HEK293 (cell line): ENCODE data around the gene FAN1.

Experiments
- GLI2 ChIP-seq: fragments of 450-650 bp; formaldehyde crosslinking; IDR thresholded peaks from 2 replicates; pipeline ENCODE4; 2017; ENCODE audit warnings: missing biosample characterization, missing genetic modification characterization, low read depth, borderline replicate concordance
- HOXA7 ChIP-seq: sonication (generic); formaldehyde crosslinking; IDR thresholded peaks from 2 replicates; pipeline ENCODE4 v1.8.1; 2022; ENCODE audit warnings: missing genetic modification reagents, borderline replicate concordance
- IKZF3 ChIP-seq: fragments of 450-650 bp; IDR thresholded peaks from 2 replicates; pipeline ENCODE4 v1.5.0; 2018; ENCODE audit warnings: missing biosample characterization, mild to moderate bottlenecking, missing genetic modification characterization, moderate library complexity
- KLF16 ChIP-seq: fragments of 450-650 bp; formaldehyde crosslinking; IDR thresholded peaks from 2 replicates; pipeline ENCODE4 v1.5.1; 2017; ENCODE audit warnings: missing biosample characterization, missing genetic modification characterization
- KLF17 ChIP-seq: fragments of 450-650 bp; formaldehyde crosslinking; IDR thresholded peaks from 2 replicates; pipeline ENCODE4 v1.5.1; 2016; ENCODE audit warnings: missing biosample characterization, missing genetic modification characterization
- MZF1 ChIP-seq: fragments of 450-650 bp; formaldehyde crosslinking; IDR thresholded peaks from 2 replicates; pipeline ENCODE4 v1.5.1; 2017; ENCODE audit warnings: missing biosample characterization, missing genetic modification characterization, borderline replicate concordance
- OSR2 ChIP-seq: fragments of 450-650 bp; formaldehyde crosslinking; IDR thresholded peaks from 2 replicates; pipeline ENCODE4 v1.5.1; 2016; ENCODE audit warnings: missing biosample characterization, missing genetic modification characterization
- REST ChIP-seq: fragments of 450-650 bp; formaldehyde crosslinking; IDR thresholded peaks from 2 replicates; pipeline ENCODE4 v1.5.1; 2016; ENCODE audit warnings: missing biosample characterization, missing genetic modification characterization
- SP2 ChIP-seq: fragments of 450-650 bp; formaldehyde crosslinking; IDR thresholded peaks from 2 replicates; pipeline ENCODE4 v1.5.1; 2016; ENCODE audit warnings: missing biosample characterization, missing genetic modification characterization
- YY1 ChIP-seq: fragments of 450-650 bp; formaldehyde crosslinking; IDR thresholded peaks from 2 replicates; pipeline ENCODE4 v1.5.1; 2018; ENCODE audit warnings: missing biosample characterization, missing genetic modification characterization
- YY2 ChIP-seq: fragments of 450-650 bp; formaldehyde crosslinking; IDR thresholded peaks from 2 replicates; pipeline ENCODE4 v1.5.1; 2016; ENCODE audit warnings: missing biosample characterization, missing genetic modification characterization
- ZBTB10 ChIP-seq: fragments of 450-650 bp; formaldehyde crosslinking; IDR thresholded peaks from 2 replicates; pipeline ENCODE4 v1.5.1; 2016; ENCODE audit warnings: missing biosample characterization, missing genetic modification characterization
- ZBTB7A ChIP-seq: fragments of 450-650 bp; formaldehyde crosslinking; IDR thresholded peaks from 2 replicates; pipeline ENCODE4 v1.5.1; 2016; ENCODE audit warnings: low read depth, missing biosample characterization, missing genetic modification characterization
- ZNF146 ChIP-seq: fragments of 450-650 bp; formaldehyde crosslinking; IDR thresholded peaks from 2 replicates; pipeline ENCODE4 v1.5.1; 2016; ENCODE audit warnings: missing biosample characterization, missing genetic modification characterization
- ZNF341 ChIP-seq: fragments of 450-650 bp; formaldehyde crosslinking; IDR thresholded peaks from 2 replicates; pipeline ENCODE4; 2016; ENCODE audit warnings: low read depth, missing biosample characterization, missing genetic modification characterization
- ZNF48 ChIP-seq: fragments of 450-650 bp; formaldehyde crosslinking; IDR thresholded peaks from 2 replicates; pipeline ENCODE4 v1.5.1; 2016; ENCODE audit warnings: missing biosample characterization, missing genetic modification characterization
- ZNF639 ChIP-seq: fragments of 450-650 bp; formaldehyde crosslinking; IDR thresholded peaks from 2 replicates; pipeline ENCODE4 v1.5.1; 2016; ENCODE audit warnings: missing biosample characterization, missing genetic modification characterization
- ZNF664 ChIP-seq: fragments of 450-650 bp; formaldehyde crosslinking; IDR thresholded peaks from 2 replicates; pipeline ENCODE4 v1.5.1; 2016; ENCODE audit warnings: missing biosample characterization, missing genetic modification characterization
- ZNF707 ChIP-seq: fragments of 450-650 bp; formaldehyde crosslinking; IDR thresholded peaks from 2 replicates; pipeline ENCODE4 v1.5.1; 2016; ENCODE audit warnings: missing biosample characterization, missing genetic modification characterization
- ZNF747 ChIP-seq: fragments of 450-650 bp; formaldehyde crosslinking; IDR thresholded peaks from 2 replicates; pipeline ENCODE4 v1.5.1; 2016; ENCODE audit warnings: missing biosample characterization, missing genetic modification characterization
- ZNF791 ChIP-seq: fragments of 450-650 bp; formaldehyde crosslinking; IDR thresholded peaks from 2 replicates; pipeline ENCODE4 v1.5.1; 2016; ENCODE audit warnings: missing biosample characterization, missing genetic modification characterization
- ZNF792 ChIP-seq: fragments of 450-650 bp; formaldehyde crosslinking; IDR thresholded peaks from 2 replicates; pipeline ENCODE4 v1.5.1; 2016; ENCODE audit warnings: missing biosample characterization, missing genetic modification characterization
- TF ChIP-seq, protein P1 (sequence below): fragments of 450-650 bp; formaldehyde crosslinking; IDR thresholded peaks from 2 replicates; pipeline ENCODE4 v1.5.1; 2016; ENCODE audit warnings: missing biosample characterization, missing genetic modification characterization, low read depth
- TF ChIP-seq, protein P2 (sequence below): fragments of 450-650 bp; formaldehyde crosslinking; IDR thresholded peaks from 2 replicates; pipeline ENCODE4 v1.5.1; 2017; ENCODE audit warnings: missing biosample characterization, missing genetic modification characterization
- TF ChIP-seq, protein P3 (sequence below): IDR thresholded peaks from 2 replicates; pipeline ENCODE4 v1.6.1; 2011; ENCODE audit warnings: mild to moderate bottlenecking, low read depth, low read length, borderline replicate concordance

FAN1 gene

GRCh38 chr15:30903497-30904187, at the start of gene FAN1 (continued):
- TF ChIP-seq ZNF48: no peak
- peak; percentile 90 for TF ChIP-seq IKZF3
- peak; percentile 56; the same call in 1 of the 2 replicates for TF ChIP-seq ZBTB10
- TF ChIP-seq YY2 (tag by site-specific recombination): peak; percentile 53; the same call in 1 of the 2 replicates
- no peak for TF ChIP-seq ZNF791 (tag by site-specific recombination)
- no peak for TF ChIP-seq ZBTB7A (tag by site-specific recombination)
- TF ChIP-seq ZNF664: no peak
- no peak for TF ChIP-seq ZNF707 (tag by site-specific recombination)
- no peak for TF ChIP-seq ZNF747 (tag by site-specific recombination)
- no peak for TF ChIP-seq ZNF792 (tag by site-specific recombination)
- TF ChIP-seq ZNF146: no peak
- TF ChIP-seq, protein P1, sequence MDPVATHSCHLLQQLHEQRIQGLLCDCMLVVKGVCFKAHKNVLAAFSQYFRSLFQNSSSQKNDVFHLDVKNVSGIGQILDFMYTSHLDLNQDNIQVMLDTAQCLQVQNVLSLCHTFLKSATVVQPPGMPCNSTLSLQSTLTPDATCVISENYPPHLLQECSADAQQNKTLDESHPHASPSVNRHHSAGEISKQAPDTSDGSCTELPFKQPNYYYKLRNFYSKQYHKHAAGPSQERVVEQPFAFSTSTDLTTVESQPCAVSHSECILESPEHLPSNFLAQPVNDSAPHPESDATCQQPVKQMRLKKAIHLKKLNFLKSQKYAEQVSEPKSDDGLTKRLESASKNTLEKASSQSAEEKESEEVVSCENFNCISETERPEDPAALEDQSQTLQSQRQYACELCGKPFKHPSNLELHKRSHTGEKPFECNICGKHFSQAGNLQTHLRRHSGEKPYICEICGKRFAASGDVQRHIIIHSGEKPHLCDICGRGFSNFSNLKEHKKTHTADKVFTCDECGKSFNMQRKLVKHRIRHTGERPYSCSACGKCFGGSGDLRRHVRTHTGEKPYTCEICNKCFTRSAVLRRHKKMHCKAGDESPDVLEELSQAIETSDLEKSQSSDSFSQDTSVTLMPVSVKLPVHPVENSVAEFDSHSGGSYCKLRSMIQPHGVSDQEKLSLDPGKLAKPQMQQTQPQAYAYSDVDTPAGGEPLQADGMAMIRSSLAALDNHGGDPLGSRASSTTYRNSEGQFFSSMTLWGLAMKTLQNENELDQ (tag by site-specific recombination): no peak
- TF ChIP-seq ZNF341 (tag by site-specific recombination): peak; percentile 89
- TF ChIP-seq HOXA7 (CRISPR knock-in tag): no peak
- TF ChIP-seq MZF1 (tag by site-specific recombination): 0 out of 2 replicates have a peak, but pooled peaks have one; percentile 18
- peak; percentile 38 for TF ChIP-seq SP2 (tag by site-specific recombination)
- TF ChIP-seq OSR2: no peak
- TF ChIP-seq, protein P2, sequence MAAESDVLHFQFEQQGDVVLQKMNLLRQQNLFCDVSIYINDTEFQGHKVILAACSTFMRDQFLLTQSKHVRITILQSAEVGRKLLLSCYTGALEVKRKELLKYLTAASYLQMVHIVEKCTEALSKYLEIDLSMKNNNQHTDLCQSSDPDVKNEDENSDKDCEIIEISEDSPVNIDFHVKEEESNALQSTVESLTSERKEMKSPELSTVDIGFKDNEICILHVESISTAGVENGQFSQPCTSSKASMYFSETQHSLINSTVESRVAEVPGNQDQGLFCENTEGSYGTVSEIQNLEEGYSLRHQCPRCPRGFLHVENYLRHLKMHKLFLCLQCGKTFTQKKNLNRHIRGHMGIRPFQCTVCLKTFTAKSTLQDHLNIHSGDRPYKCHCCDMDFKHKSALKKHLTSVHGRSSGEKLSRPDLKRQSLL: no peak
- TF ChIP-seq YY1 (tag by site-specific recombination): peak; percentile 38; the same call in 1 of the 2 replicates
- TF ChIP-seq, protein P3, sequence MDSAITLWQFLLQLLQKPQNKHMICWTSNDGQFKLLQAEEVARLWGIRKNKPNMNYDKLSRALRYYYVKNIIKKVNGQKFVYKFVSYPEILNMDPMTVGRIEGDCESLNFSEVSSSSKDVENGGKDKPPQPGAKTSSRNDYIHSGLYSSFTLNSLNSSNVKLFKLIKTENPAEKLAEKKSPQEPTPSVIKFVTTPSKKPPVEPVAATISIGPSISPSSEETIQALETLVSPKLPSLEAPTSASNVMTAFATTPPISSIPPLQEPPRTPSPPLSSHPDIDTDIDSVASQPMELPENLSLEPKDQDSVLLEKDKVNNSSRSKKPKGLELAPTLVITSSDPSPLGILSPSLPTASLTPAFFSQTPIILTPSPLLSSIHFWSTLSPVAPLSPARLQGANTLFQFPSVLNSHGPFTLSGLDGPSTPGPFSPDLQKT: no peak
- no peak for TF ChIP-seq REST (tag by site-specific recombination)
- no peak for TF ChIP-seq KLF16
- TF ChIP-seq KLF17 (tag by site-specific recombination): 0 out of 2 replicates have a peak, but pooled peaks have one; percentile 17
- no peak for TF ChIP-seq GLI2 (tag by site-specific recombination)
- no peak for TF ChIP-seq ZNF639
